NCI-H1417 (cell line): ENCODE measurements around the gene WDR35.
"Not testable (repeated sequence)": the region's sequence is repeated elsewhere in the genome, so short reads cannot be mapped to it uniquely, and the experiment has no call there.

ENCODE experiments used
- DNase-seq, 3 experiments: peaks; one replicate each; lab custom pipeline; 2025; lab: John Stamatoyannopoulos, UW

WDR35 gene

DNA sequence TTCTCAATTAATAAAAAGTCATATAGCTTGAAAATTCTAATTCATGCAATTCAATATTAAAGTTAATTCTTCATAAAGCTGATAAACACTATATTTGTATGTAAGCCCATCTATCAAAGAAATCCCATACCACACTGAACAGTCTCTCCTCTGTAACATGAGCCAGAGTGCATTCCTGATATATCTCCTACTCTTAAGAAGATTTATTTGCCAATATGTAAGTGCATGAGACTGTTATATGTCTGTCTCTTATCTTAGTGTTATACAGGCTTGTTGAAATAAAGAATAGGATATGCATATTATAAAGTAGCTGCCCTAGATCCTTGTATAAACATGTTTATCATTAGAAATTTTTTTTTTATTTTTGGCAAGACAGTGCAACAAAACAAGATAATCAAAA, 47.7 kb downstream of the WDR35 start:
- no peak for DNase-seq

GRCh38 chr2:19937004-19937403, 52.9 kb downstream of the WDR35 start:
- no peak for DNase-seq

DNA sequence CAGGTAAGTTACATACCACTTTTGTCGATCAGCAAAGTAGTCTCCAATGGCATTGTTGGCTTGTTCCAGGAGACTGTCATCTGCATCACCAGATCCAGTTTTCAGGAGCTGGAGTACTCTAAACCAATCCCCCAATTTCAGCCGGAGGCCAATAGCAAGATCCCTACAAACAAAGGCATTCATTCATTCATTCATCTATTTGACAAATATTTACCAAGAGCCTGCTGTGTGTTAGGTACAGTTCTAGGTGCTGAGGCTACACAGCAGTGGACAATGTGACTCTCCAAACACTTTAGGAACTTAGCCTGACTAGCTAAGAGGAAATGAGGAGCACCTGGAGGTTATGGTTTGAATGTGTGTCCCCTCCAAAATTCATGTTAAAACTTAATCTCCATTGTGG, 53.7 kb downstream of the WDR35 start:
- DNase-seq: no peak

DNA sequence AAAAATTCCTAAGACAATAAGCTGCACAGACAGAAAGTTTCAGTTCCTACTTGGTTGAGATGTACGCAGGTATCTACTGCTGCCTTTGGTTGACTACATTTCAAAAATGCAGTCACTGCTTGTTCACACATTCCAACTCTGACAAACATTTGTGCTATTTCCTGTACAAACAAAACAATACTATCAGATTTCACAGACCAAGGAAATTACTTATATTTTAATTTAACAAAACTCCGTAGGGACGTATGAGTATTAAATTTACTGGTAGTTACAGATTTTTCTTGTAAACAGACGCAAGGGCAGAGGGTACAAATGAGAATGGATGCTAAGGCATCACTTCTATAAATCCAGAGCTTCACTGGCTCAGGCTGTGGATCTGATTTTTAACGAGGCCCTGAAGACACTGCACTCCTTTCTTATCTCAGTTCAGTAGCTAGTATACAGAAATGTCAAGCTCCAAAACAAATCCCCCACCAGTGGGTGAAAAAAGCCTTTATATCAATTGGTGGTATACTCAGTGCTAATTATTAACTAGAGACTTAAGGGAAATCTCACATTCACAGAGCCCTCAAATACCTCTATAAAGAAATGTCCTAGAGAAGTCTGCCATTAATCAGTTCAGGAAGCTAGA, 56.4 kb downstream of the WDR35 start:
- DNase-seq: no peak

- DNase-seq: no peak
Measured at GRCh38 chr2:19932928-19933327, 57.0 kb downstream of the WDR35 start.

DNA sequence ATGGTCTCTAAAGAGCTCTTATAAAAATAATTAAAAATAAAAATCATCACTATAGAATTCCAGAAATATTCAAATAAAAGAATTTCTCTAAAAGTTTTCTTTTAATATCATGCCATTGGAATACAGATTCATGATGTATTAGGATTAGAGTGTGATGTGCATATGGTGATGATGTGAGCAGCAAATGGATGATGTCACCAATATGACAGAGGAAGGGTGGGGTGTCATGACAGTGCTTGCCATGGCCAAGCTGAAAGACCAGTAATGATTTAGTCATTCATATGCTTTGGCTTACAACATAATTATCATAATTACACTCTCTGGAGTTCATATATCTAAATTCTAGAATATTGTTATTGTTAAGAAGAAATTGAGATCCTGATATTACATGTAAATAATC, 60.7 kb downstream of the WDR35 start:
- DNase-seq: no peak

DNA sequence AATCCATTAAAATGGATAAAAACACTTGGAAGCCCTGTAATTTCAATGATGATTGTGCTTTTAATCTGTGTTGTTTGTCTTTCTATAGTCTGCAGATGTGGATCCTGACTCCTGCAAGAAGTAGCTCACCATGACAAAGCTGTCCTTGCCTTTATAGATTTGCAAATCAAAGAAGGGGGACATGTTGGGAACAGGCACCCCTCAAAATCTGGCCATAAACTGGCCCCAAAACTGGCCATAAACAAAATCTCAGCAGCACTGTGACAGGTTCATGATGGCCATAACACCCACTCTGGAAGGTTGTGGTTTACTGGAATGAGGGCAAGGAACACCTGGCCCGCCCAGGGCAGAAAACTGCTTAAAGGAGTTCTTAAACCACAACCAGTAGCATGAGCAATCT, 62.1 kb downstream of the WDR35 start:
- not testable (repeated sequence) for DNase-seq

DNA sequence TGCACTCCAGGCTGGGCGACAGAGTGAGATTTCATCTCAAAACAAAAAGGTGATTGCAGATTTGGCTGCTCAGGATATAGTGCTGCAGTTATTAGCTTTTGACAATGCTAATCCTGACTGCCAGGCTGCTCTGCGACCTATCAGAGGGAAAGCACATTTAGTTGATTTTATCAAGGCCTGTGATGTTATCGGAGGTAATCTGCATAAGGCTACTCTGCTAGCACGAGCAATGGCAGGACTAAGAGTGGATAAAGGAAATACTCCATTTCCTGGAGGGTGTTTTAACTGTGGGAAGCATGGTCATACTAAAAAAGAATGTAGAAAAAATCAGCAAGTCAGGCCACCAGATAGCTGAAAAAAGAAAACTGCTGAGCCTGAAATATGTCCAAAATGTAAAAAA, 65.4 kb downstream of the WDR35 start:
- not testable (repeated sequence) for DNase-seq

- not testable (repeated sequence) for DNase-seq
Measured at GRCh38 chr2:19922188-19922587, 67.7 kb downstream of the WDR35 start.

GRCh38 chr2:19916385-19916950, 73.4 kb downstream of the WDR35 start:
- DNase-seq: no peak

GRCh38 chr2:19914266-19914975, 75.5 kb downstream of the WDR35 start:
- DNase-seq: no peak

GRCh38 chr2:19911808-19912509, 77.9 kb downstream of the WDR35 start:
- no peak for DNase-seq

DNA sequence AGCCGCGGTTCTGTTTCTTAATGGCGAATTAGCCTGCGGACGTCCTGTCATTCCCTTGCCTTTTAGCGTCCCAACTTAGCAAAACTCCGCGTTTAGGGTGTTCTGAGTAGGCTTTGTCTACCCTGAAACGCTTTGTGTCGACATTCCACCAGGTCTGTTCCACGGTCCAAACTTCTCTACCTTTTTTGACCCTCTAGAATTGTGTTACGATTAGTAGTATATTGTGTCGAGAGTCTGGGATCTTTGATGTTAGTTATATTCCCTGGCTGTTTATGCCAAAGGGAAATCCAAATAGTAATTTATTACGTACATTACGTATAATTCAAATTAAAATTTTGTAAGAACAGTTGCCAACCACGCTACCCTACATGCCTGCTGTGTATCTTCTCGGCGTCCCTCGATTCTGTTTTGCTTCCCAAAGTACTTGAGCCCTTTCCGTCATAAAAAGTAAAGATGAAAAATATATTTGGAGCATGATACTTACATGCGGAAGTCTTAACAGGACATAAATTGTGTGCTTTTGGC, 87.6 kb downstream of the WDR35 start:
- peak in 2 of 3 experiments; percentile 62 to 79 for DNase-seq

- peak; percentile 98 to 100 (median 99) for DNase-seq
Measured at GRCh38 chr2:19901442-19902215, 88.3 kb downstream of the WDR35 start, which contains the start of gene TTC32. Gene TTC32 (minus strand): TSS chr2:19901983. CDS start chr2:19901854, 129 bp downstream.

DNA sequence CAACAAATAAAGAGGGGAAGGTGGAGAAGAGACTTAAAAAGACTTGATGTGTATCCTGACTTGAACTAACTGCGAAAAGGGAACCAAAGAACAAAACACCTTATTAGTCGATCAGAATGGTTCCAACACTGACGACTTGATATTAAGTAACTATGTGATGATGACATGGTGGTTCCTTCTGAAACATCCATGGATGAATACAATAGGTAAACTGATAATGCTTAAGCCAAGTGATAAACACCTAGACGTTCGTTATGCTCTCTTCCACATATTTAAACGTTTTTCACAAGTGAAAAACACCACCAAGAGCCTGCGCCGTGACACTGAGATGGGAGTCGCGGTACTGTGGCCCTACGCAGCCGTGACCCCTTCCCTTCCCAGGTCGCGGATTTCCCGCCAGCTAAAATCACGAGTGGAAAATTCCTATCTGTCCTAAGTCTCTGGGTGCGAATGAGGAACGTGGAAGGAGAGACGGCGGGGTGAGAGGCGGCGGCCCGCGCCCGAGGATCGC, 88.9 kb downstream of the WDR35 start:
- DNase-seq: peak in 2 of 3 experiments; percentile 57 to 81

DNA sequence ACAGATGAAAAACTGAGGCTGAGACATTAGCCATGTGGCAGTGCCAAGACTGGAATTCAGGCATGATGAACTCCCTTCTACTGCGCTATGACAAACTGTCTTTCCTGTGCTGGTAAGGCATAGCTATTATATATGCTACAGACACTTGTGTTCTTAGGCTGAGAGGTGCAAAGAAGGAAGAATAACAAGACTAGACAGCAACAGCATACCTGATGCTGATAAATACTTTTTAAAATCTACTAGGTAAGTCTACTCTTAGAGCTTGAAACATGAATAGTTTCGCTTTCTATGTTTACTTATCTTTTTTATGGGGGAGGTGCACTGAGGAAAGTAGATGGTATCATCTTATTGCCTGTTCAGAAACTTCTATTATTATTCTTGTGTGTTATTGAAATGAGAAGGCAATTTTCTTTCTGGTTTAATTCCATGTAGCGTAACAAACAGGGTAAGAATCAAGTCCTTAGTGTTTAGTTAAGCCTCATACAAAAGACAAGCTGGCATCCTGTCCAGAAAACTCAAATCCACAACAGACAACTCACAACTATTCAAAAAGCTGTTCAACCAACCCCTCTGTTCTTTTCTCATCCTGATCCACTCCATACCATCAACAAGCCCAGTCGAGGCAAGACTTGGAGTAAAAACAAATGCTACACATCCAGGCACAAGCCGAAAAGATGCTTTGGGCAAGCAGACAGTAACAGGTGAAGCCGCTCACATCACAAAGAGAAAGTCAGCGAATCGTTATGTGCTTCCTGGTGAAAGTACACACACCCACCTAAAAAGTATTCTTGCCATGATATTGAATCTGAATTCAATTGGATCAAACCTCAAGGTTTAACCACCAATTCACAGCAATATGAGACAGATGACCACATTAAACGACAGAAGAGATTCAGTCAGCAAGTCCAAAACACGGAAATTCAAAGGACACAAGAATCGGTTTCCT, 89.6 kb downstream of the WDR35 start:
- peak; percentile 30 to 66 (median 50) for DNase-seq

- no peak for DNase-seq
Measured at GRCh38 chr2:19898592-19899329, 91.1 kb downstream of the WDR35 start.

- no peak for DNase-seq
Measured at GRCh38 chr2:19897623-19898245, 92.2 kb downstream of the WDR35 start.

DNA sequence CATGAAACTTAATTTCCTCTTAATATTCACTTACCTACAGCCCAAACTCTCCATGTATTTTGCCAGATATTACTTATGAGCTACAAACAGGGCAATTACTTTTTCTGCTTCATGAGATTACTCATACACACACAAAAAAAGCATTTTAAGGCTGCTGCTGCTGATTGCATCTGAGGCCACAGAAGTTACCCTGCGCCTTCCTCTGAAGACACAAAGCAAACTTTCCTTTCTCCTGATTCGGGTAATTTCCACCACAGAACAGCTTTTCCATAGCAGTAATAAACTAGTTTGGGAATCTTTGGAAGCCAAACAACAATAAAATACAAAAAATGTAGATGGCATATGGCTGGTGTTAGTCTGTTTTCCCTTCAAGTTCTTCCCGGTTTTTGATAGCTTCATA, 94.4 kb downstream of the WDR35 start:
- DNase-seq: no peak
